GM13977 (cell line): ENCODE data around the gene CLSTN2.

Experiments
- DNase-seq: peaks from one replicate; pipeline ENCODE4 v3.0.0; 2012; ENCODE audit warnings: low spot score
- in situ Hi-C: fragments of 300-500 bp; cut with MboI; formaldehyde crosslinking; loops from one replicate; pipeline ENCODE4 v1.12.0; 2022; ENCODE audit warnings: low sequenced_read_pairs, low pct_unique_long_range_greater_than_20kb, mixed read lengths, inconsistent platforms; ENCODE audit not compliant: unreplicated experiment
- TF ChIP-seq, protein P1 (sequence below): IDR thresholded peaks from 2 replicates; pipeline ENCODE4 v1.5.1; 2012; ENCODE audit warnings: mild to moderate bottlenecking, control low read depth; ENCODE audit not compliant: insufficient read depth; ENCODE audit errors: extremely low read depth, missing control alignments

CLSTN2 gene

DNA sequence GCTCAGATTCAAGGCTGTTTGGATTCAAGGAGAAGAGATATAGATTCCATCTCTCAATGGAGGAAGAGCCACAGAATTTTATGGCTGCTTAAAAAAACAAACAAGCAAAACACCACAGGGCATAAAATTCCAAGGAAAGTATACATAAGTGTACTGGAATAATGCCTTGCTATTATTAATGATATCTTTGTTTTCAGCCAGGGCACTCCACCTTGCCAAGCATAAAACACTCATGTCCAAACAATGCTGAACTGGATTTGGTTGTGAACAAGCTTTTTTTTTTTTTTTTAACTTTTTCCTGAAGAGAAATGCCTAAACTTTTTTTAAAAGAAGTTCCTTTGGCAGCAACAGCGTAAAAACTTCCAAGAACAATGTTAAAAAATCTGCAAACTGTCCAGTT lies 4.8 kb upstream of the CLSTN2 start:
- in situ Hi-C loops = no loop called here

DNA sequence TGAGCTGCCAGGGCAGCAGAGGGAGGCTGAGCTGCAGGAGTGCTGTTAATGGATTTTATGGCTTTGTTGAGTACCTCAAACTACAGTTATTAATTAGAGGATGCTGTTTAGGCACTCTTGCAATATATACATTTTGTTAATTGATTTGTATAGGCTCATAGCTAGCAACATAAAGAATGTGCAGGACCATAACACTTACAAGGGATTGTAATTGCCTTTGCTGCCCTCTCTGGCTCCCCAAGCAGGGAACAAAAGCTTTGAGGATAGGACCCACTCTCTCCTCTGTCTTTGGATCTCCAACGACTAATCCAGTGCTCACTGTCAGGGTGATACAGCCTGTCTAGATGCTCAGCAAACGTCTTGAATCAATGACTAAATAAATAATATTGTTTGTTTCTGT lies 1.2 kb upstream of the CLSTN2 start:
- TF ChIP-seq, protein P1, sequence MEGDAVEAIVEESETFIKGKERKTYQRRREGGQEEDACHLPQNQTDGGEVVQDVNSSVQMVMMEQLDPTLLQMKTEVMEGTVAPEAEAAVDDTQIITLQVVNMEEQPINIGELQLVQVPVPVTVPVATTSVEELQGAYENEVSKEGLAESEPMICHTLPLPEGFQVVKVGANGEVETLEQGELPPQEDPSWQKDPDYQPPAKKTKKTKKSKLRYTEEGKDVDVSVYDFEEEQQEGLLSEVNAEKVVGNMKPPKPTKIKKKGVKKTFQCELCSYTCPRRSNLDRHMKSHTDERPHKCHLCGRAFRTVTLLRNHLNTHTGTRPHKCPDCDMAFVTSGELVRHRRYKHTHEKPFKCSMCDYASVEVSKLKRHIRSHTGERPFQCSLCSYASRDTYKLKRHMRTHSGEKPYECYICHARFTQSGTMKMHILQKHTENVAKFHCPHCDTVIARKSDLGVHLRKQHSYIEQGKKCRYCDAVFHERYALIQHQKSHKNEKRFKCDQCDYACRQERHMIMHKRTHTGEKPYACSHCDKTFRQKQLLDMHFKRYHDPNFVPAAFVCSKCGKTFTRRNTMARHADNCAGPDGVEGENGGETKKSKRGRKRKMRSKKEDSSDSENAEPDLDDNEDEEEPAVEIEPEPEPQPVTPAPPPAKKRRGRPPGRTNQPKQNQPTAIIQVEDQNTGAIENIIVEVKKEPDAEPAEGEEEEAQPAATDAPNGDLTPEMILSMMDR = no peak
- in situ Hi-C loops = no loop called here
- no peak for DNase-seq

More for the DNA sequence above, 4.8 kb upstream of the CLSTN2 start:
- TF ChIP-seq, protein P1 = no peak
- DNase-seq = no peak

DNA sequence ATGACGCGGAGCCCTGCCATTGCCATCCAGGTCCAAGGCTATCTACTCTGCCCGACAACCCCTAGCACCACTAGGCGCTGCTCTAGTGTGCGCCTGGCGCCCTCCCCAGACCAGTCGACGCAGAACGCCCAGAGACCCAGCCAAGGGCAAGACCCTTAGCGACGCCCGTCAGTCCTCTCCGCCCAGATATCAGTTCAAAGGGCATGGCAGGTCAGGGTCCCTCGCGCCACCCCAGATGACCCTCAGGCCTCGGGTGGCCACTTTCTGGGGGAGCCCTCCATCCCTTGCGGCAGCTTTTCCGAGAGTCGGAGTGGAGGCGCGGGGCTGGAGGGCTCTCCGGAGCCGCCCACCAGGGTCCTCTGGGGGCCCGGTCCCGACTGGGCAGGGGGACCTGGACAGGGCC lies 371 bp upstream of the CLSTN2 start:
- TF ChIP-seq, protein P1 = peak; percentile 22
- DNase-seq = peak; percentile 43
- in situ Hi-C loops = no loop called here

DNA sequence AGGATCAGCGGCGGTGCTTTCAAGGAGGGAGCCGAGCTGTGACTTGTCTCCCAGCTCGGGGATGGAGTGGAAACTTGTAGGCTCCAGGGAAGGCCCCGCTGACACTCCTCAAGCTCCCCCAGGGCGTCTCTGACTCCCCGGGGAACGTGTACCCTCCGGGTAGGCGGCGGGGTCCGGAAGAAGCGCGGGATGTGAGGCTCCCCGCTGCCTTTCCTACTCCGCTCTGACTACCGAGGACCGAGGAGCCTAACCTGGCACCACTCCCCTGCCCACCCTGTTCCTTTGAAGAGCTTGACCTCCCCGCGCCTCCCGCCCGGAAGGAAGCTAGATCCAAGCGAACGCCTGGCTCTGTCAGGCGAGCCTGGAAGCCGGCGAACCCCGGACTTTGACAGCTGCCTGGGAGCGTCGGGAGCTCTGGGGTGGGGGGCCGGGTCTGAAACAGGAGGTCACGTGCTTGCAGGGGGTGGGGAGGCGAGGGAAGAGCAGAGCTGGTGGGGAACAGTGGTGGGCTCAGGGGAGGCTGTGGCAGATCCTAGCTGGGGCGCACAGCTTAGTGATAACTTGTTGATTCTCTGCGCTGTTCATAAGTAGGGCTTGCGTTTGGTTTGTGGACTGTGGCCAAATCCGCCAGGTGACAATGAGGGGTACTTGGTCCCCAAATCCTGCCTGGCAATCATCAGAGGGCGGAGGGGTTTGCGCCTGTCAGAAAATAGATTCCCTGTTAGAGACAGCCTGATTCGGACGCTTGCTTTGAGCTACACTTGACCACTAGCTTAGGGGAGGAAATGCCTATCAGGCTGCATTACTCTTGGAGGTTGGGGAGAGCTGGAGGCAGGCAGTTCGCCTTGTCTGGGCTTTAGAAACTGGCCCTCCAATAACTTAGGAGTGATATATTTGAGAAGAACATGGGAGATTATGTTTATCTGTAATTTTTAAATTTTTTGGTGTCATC lies 1.2 kb downstream of the CLSTN2 start:
- in situ Hi-C loops = no loop called here
- DNase-seq = peak; percentile 19

DNA sequence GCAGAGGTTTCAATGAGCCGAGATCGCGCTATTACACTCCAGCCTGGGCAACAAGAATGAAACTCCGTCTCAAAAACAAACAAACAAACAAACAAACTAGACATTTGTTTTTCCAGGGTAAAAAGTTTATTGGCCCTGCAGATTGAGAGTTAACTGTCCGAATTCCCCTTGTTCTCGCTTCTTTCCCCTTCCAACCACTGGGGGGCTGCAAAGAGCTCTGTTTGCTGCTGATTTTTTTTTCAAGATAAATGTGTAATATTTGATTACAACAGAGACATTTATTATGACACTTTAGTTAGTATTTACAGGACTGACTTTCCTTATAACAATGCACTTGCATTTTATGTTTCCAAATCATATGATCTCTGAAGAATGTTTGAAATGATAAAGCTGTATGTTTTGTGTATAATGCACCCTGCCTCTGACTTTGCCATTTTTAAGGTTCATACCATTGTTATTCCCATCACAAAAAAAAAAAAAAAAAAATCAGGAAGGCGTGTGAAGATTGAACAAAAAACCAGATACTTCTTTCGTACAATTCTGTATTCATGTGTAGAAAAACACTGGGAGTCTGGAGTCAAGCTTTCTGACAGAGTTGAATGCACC lies 2.8 kb downstream of the CLSTN2 start:
- in situ Hi-C loops = no loop called here
- peak; percentile 58 for DNase-seq
- TF ChIP-seq, protein P1 = peak; percentile 59

More for the DNA sequence above, 1.2 kb downstream of the CLSTN2 start:
- TF ChIP-seq, protein P1 = no peak

DNA sequence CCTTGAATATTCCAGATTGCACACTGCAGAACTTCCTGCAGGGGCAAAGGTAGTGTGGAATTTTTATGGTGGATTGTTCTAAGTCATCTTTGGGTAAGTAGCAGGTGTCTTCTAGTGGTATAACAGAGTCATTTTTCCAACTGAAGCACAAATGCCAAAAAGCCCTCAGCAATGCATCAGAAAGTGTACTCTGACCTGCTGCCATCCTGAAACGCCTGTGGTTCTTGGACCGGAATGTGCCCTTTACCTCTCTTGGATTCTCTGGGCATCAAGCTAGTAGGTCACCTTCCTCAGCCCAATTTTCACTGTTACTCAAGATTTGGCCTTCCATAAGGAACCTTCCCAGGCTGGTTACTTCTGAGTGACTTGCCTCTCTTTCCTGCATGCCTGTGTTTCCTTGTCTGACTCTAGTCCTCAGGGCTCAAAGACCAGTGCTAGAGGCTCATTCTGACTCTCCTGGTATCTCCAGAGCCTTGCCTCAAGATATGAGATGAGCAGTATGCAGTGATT lies 4.8 kb downstream of the CLSTN2 start:
- TF ChIP-seq, protein P1 = no peak
- in situ Hi-C loops = no loop called here

More for the DNA sequence above, 4.8 kb downstream of the CLSTN2 start:
- no peak for DNase-seq
